Right lobe of liver (tissue), 6 donors: Measurements from ENCODE around the gene SOCS3. TPM values are rescaled to one million over a fixed set of nuclear protein-coding genes. Genes with fewer than 3 reads are reported as not detected.

Experiments used
- ATAC-seq, 4 donors: fragments of 200-7000 bp; cut with Tn5 transposase; one replicate each; pipeline ENCODE4 v1.9.1; 2020; ENCODE audit warnings: mild to moderate bottlenecking in 4 of 4, moderate library complexity in 4 of 4
- DNase-seq, 3 donors: peaks; one replicate each; pipeline ENCODE4 v3.0.0-alpha.2; 2020
- H3K27ac ChIP-seq, 3 donors: fragments of 200-600 bp; one replicate each; pipeline ENCODE4 v1.8.0; 2022
- H3K27me3 ChIP-seq, 2 donors: fragments of 200-600 bp; one replicate each; pipeline ENCODE4 v1.8.0; 2022
- H3K36me3 ChIP-seq, 4 donors: fragments of 200-600 bp; sonication (generic) in 1 of 4; one replicate each; pipeline versions ENCODE4 v1.5.1 to v1.8.0; 2017 to 2022; ENCODE audit warnings: control low read depth in 1 of 4
- H3K4me1 ChIP-seq, 4 donors: fragments of 200-600 bp; sonication (generic) in 1 of 4; one replicate each; pipeline versions ENCODE4 v1.5.1 to v1.8.0; 2017 to 2022; ENCODE audit warnings: control low read depth in 1 of 4
- H3K4me3 ChIP-seq, 3 donors: fragments of 200-600 bp; one replicate each; pipeline ENCODE4 v1.8.0; 2022
- H3K9me3 ChIP-seq, 4 donors: fragments of 200-600 bp; sonication (generic) in 1 of 4; one replicate each; pipeline versions ENCODE4 v1.5.1 to v1.8.0; 2017 to 2022; ENCODE audit warnings: control low read depth in 1 of 4
- CTCF ChIP-seq, 4 donors: fragments of 200-600 bp in 3 of 4; fragments of 450-650 bp in 1 of 4; IDR thresholded peaks; one replicate each; pipeline versions ENCODE4 v1.5.1 to v1.8.0; 2016 to 2022; ENCODE audit warnings: antibody characterized with exemption in 4 of 4, mild to moderate bottlenecking in 2 of 4
- POLR2A ChIP-seq: fragments of 450-650 bp; IDR thresholded peaks from one replicate; pipeline ENCODE4 v1.6.1; 2017; ENCODE audit warnings: antibody characterized with exemption, mild to moderate bottlenecking
- WGBS: methylation state at CpG from one replicate; pipeline ENCODE4 v1.1.6; 2018; ENCODE audit warnings: low coverage, low lambda C conversion rate; ENCODE audit not compliant: insufficient coverage; ENCODE audit errors: missing lambda C conversion rate; 5-methylcytosine and 5-hydroxymethylcytosine counted together
- intact Hi-C, 2 donors: fragments of 100-400 bp; cut with DNase I; formaldehyde crosslinking; loops; one replicate each; pipeline versions ENCODE4 v1.11.2 to v1.14.1; 2022
- total RNA-seq, 6 experiments: library from RNA; depleted of rRNA in 2 of 6; stranded (reverse); fragments of >200 nt in 2 of 6; fragmentation: NEBNext Ultra II Directional in 3 of 6; extraction: Animal tissue kit (Norgen Biotek cat#: 25700) in 3 of 6; gene quantifications; one replicate each; pipeline versions ENCODE4 v1.1.0 to v1.2.4, GENCODE V29; 2016 to 2023
- donor health status: DM: no; HTN: yes; CAD: no.
- donor health status: DM: no; HTN: no; CAD: no.
- donor health status: DM: no; HTN: no; CAD: no.
- donor health status: DM: no; HTN: yes; CAD: no.
- donor health status: DM: no; HTN: yes; CAD: no.

The SOCS3 gene
- total RNA-seq, 6 experiments from 2014 or later: 1.2 to 87.3 (median 24.1) TPM

- H3K27me3 ChIP-seq: no peaks in the 10 kb centered on the region
- DNase-seq: peak; percentile 80 to 88 (median 83)
- no peaks in the 10 kb centered on the region for H3K36me3 ChIP-seq
- no peak overlapping the region for H3K4me3 ChIP-seq
- intact Hi-C loops: no loop called here
- H3K27ac ChIP-seq: peak overlapping the region; percentile 64 to 95 (median 83)
- 35% methylated on average over 13 of the region's 15 CpGs for WGBS
- peaks cover 0 to 26% (median 10%) of the 10 kb centered on the region in 4 donors for H3K4me1 ChIP-seq
- ATAC-seq: peak; percentile 68 to 83 (median 74)
- no peak for TF ChIP-seq CTCF (IDR thresholded peaks at IDR 0.05)
- no peak for TF ChIP-seq POLR2A
- no peaks in the 10 kb centered on the region for H3K9me3 ChIP-seq
Measured at GRCh38 chr17:78383725-78384471, 24.0 kb upstream of the SOCS3 start.

- Histone ChIP-seq H3K9me3 (no peaks in the 10 kb centered on the region), H3K27me3 (no peaks in the 10 kb centered on the region), H3K36me3 (no peaks in the 10 kb centered on the region), H3K4me1 (peaks cover 0 to 33% (median 10%) of the 10 kb centered on the region in 4 donors), H3K27ac (peak overlapping the region; percentile 21 to 86 (median 25)), H3K4me3 (no peak overlapping the region)
- intact Hi-C loops: no loop called here
- TF ChIP-seq CTCF (IDR thresholded peaks at IDR 0.05): no peak
- no peak for TF ChIP-seq POLR2A
- ATAC-seq: peak in 3 of 4 donors; percentile 4 to 62 (median 34)
- no peak for DNase-seq
- 44% methylated on average over 11 of the region's 12 CpGs for WGBS
Measured at GRCh38 chr17:78381601-78382232, 21.8 kb upstream of the SOCS3 start.

- H3K4me3 ChIP-seq: no peak overlapping the region
- no peaks in the 10 kb centered on the region for H3K9me3 ChIP-seq
- H3K4me1 ChIP-seq: peaks cover 0 to 38% (median 13%) of the 10 kb centered on the region in 4 donors
- no peak for TF ChIP-seq CTCF (IDR thresholded peaks at IDR 0.05)
- no peak for TF ChIP-seq POLR2A
- ATAC-seq: no peak
- H3K36me3 ChIP-seq: no peaks in the 10 kb centered on the region
- H3K27ac ChIP-seq: peak overlapping the region in 1 of 3 donors; percentile 88
- no peak for DNase-seq
- H3K27me3 ChIP-seq: no peaks in the 10 kb centered on the region
- WGBS: 71% methylated on average over 5 of the region's 5 CpGs
- intact Hi-C loops: no loop called here
Measured at GRCh38 chr17:78380370-78380769, 20.5 kb upstream of the SOCS3 start.

- H3K27me3 ChIP-seq: no peaks in the 10 kb centered on the region
- H3K36me3 ChIP-seq: no peaks in the 10 kb centered on the region
- H3K9me3 ChIP-seq: no peaks in the 10 kb centered on the region
- ATAC-seq (peak in 3 of 4 donors; percentile 4 to 15 (median 10)), DNase-seq (no peak)
- H3K4me1 ChIP-seq: peaks cover 0 to 28% (median 8%) of the 10 kb centered on the region in 4 donors
- peak overlapping the region; percentile 69 to 88 (median 85) for H3K27ac ChIP-seq
- 1% methylated on average over 5 of the region's 7 CpGs for WGBS
- intact Hi-C loops: no loop called here
- peak overlapping the region; percentile 93 to 98 (median 97) for H3K4me3 ChIP-seq
- TF ChIP-seq CTCF (IDR thresholded peaks at IDR 0.05): no peak
- no peak for TF ChIP-seq POLR2A
Measured at GRCh38 chr17:78379131-78379491, 19.2 kb upstream of the SOCS3 start.
